GM12801 (cell line): ENCODE data around the gene CDC73.

Experiments used
- TF ChIP-seq, protein P1 (sequence below): IDR thresholded peaks from one replicate; pipeline ENCODE4 v1.5.1; 2011; ENCODE audit warnings: control low read depth; ENCODE audit not compliant: insufficient read length; ENCODE audit errors: extremely low read depth

Gene CDC73

DNA sequence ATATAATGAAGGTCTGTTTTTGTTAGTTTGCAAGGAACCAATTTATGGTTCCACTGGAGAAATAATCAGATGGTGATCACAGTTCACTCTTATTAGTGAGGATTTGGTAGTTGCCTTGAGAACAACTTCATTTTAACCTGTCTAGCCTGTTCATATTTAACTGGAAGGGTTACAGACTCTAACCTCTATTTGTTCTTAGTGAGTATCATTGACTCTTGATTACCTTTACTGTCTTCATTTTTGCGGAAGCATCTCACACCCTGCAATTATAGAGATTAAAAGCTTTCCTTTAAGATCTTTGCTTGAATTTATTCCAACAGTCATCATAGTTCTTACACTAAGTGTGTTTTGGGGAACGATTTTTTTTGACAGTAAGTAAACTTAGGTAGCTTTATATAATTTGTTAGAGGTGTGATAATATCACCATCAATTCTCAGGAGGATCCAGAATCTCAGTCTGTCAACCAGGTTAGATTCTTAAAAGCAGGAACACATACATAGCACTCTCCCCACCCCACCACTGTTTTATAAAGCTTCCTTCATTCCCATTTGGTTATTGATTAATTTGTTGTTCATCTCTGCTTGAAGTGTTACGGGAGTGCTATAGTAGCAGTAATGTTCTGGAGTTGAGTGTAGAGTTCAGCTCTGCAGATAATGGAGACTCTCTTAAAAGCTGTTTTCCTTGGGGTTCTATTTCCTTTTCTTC is 34.4 kb downstream of the CDC73 start:
- TF ChIP-seq, protein P1, sequence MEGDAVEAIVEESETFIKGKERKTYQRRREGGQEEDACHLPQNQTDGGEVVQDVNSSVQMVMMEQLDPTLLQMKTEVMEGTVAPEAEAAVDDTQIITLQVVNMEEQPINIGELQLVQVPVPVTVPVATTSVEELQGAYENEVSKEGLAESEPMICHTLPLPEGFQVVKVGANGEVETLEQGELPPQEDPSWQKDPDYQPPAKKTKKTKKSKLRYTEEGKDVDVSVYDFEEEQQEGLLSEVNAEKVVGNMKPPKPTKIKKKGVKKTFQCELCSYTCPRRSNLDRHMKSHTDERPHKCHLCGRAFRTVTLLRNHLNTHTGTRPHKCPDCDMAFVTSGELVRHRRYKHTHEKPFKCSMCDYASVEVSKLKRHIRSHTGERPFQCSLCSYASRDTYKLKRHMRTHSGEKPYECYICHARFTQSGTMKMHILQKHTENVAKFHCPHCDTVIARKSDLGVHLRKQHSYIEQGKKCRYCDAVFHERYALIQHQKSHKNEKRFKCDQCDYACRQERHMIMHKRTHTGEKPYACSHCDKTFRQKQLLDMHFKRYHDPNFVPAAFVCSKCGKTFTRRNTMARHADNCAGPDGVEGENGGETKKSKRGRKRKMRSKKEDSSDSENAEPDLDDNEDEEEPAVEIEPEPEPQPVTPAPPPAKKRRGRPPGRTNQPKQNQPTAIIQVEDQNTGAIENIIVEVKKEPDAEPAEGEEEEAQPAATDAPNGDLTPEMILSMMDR = no peak

- TF ChIP-seq, protein P1 = no peak
Measured at GRCh38 chr1:193156822-193157142, 35.0 kb downstream of the CDC73 start.

DNA sequence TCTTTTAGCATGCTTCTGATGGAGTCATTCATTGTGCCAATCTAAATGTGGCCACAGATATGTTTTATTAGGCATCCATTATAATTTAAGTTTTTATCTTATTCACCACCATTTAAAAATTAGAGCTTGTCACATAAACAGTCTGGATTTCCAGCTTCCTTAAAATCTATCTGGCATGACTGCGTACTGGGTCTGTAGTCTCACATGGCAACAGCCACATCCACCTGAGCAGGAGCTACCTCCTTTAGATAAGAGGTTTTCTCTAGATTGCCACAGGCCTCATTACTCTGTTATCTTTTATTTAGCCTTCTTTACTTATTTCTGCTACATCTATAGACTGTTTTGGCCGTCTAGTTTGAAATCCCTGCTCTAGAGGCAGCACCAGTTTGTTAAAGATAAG is 35.5 kb downstream of the CDC73 start:
- TF ChIP-seq, protein P1 = no peak

- TF ChIP-seq, protein P1 = no peak
Measured at GRCh38 chr1:193176113-193176512, 54.3 kb downstream of the CDC73 start.

DNA sequence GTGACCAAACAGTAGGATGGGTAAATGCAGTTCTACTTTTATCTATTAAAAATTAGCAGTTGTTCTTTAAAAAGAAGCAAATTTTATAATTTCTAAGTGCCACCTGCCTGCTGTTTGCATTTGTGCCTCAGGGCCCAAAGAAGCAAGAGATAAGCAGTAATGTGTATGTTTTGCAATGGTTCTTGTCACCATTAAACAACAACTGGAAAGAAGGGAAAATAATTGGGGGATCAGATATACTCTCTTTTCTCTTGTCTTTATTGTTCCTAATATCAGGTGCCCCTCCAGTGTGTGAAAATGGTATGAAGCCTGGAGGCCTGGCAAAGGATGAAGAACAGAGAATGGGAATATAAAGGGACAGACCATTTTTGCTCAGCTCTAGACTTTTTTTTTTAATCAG is 55.0 kb downstream of the CDC73 start:
- TF ChIP-seq, protein P1 = no peak

GRCh38 chr1:193179094-193179493 is 57.3 kb downstream of the CDC73 start:
- TF ChIP-seq, protein P1 = no peak

- TF ChIP-seq, protein P1 = no peak
Measured at GRCh38 chr1:193181536-193181935, 59.7 kb downstream of the CDC73 start.
